H9 (cell line): ENCODE measurements around the gene FHOD3. TPM values are rescaled to one million over a fixed set of nuclear protein-coding genes. Genes with fewer than 3 reads are reported as not detected.

Experiments used
- DNase-seq: peaks from one replicate; pipeline ENCODE4 v3.0.0-alpha.2; 2017
- H2AFZ ChIP-seq: one replicate; pipeline ENCODE4 v1.6.1; 2013; ENCODE audit warnings: mild to moderate bottlenecking, low read length, control low read depth, moderate library complexity
- H2AK5ac ChIP-seq: 2 replicates; pipeline ENCODE4 v1.6.1; 2013; ENCODE audit warnings: low read length, control low read depth, mixed read lengths; ENCODE audit not compliant: insufficient read length
- H2BK120ac ChIP-seq: one replicate; pipeline ENCODE4 v1.6.1; 2013; ENCODE audit warnings: low read depth, mild to moderate bottlenecking, low read length, control low read depth, inconsistent platforms; ENCODE audit not compliant: poor library complexity, severe bottlenecking
- H2BK12ac ChIP-seq: 2 replicates; pipeline ENCODE4 v1.6.1; 2013; ENCODE audit warnings: low read length, control low read depth, mixed read lengths, low read depth; ENCODE audit not compliant: insufficient read length
- H2BK15ac ChIP-seq: 2 replicates; pipeline ENCODE4 v1.6.1; 2013; ENCODE audit warnings: low read depth, low read length, control low read depth
- H2BK20ac ChIP-seq: one replicate; pipeline ENCODE4 v1.6.1; 2013; ENCODE audit warnings: low read depth, mild to moderate bottlenecking, low read length, control low read depth, inconsistent platforms; ENCODE audit not compliant: poor library complexity, severe bottlenecking
- H2BK5ac ChIP-seq: 2 replicates; pipeline ENCODE4 v1.6.1; 2013; ENCODE audit warnings: low read length, control low read depth, mixed read lengths; ENCODE audit not compliant: insufficient read length
- H3K14ac ChIP-seq: 2 replicates; pipeline ENCODE4 v1.6.1; 2013; ENCODE audit warnings: low read length, control low read depth; ENCODE audit not compliant: insufficient read depth
- H3K18ac ChIP-seq: 2 replicates; pipeline ENCODE4 v1.6.1; 2013; ENCODE audit warnings: low read depth, mild to moderate bottlenecking, mixed read lengths, low read length, control low read depth; ENCODE audit not compliant: insufficient read length
- H3K23ac ChIP-seq: 2 replicates; pipeline ENCODE4 v1.6.1; 2013; ENCODE audit warnings: low read length, control low read depth, mixed read lengths, low read depth; ENCODE audit not compliant: insufficient read length
- H3K23me2 ChIP-seq: 2 replicates; pipeline ENCODE4 v1.6.1; 2013; ENCODE audit warnings: low read depth, mild to moderate bottlenecking, mixed read lengths, low read length, control low read depth; ENCODE audit not compliant: insufficient read length, poor library complexity, severe bottlenecking
- H3K27ac ChIP-seq: 2 replicates; pipeline ENCODE4 v1.5.1; 2013; ENCODE audit warnings: low read length, control low read depth, mixed read lengths, low read depth; ENCODE audit not compliant: insufficient read length
- H3K27me3 ChIP-seq: 2 replicates; pipeline ENCODE4 v1.6.1; 2013; ENCODE audit warnings: low read length, control low read depth, inconsistent platforms; ENCODE audit not compliant: insufficient read depth
- H3K4ac ChIP-seq: 2 replicates; pipeline ENCODE4 v1.6.1; 2013; ENCODE audit warnings: low read depth, mild to moderate bottlenecking, control low read depth, inconsistent platforms, low read length, moderate library complexity
- H3K4me1 ChIP-seq: 2 replicates; pipeline ENCODE4 v1.6.1; 2013; ENCODE audit warnings: low read length, control low read depth, inconsistent platforms; ENCODE audit not compliant: insufficient read depth
- H3K4me2 ChIP-seq: 2 replicates; pipeline ENCODE4 v1.6.1; 2013; ENCODE audit warnings: low read length, control low read depth, mixed read lengths; ENCODE audit not compliant: insufficient read length, insufficient read depth
- H3K56ac ChIP-seq: 2 replicates; pipeline ENCODE4 v1.6.1; 2013; ENCODE audit warnings: low read depth, mild to moderate bottlenecking, mixed read lengths, low read length, control low read depth; ENCODE audit not compliant: insufficient read length
- H3K79me1 ChIP-seq: 2 replicates; pipeline ENCODE4 v1.6.1; 2013; ENCODE audit warnings: low read depth, mild to moderate bottlenecking, moderate library complexity, low read length, control low read depth, inconsistent platforms; ENCODE audit not compliant: insufficient read depth, poor library complexity, severe bottlenecking
- H3K79me2 ChIP-seq: 2 replicates; pipeline ENCODE4 v1.6.1; 2013; ENCODE audit warnings: low read length, control low read depth, inconsistent platforms; ENCODE audit not compliant: insufficient read depth
- H3K9ac ChIP-seq: 2 replicates; pipeline ENCODE4 v1.6.1; 2013; ENCODE audit warnings: low read length, control low read depth, mixed read lengths; ENCODE audit not compliant: insufficient read length; ENCODE audit errors: extremely low read depth
- H3K9me3 ChIP-seq: one replicate; pipeline ENCODE4 v1.6.1; 2013; ENCODE audit warnings: low read depth, low read length, inconsistent platforms; ENCODE audit not compliant: control insufficient read depth
- H3T11ph ChIP-seq: one replicate; pipeline ENCODE4 v1.6.1; 2013; ENCODE audit warnings: mild to moderate bottlenecking, low read length, control low read depth, inconsistent platforms
- H4K20me1 ChIP-seq: one replicate; pipeline ENCODE4 v1.6.1; 2013; ENCODE audit not compliant: control insufficient read depth, insufficient read length, insufficient read depth
- H4K5ac ChIP-seq: 2 replicates; pipeline ENCODE4 v1.6.1; 2013; ENCODE audit warnings: low read depth, mild to moderate bottlenecking, mixed read lengths, low read length, control low read depth; ENCODE audit not compliant: insufficient read length
- H4K8ac ChIP-seq: replicated peaks from 2 replicates; pipeline ENCODE4 v1.6.1; 2013; ENCODE audit warnings: low read length, control low read depth, mixed read lengths, low read depth; ENCODE audit not compliant: insufficient read length
- H4K91ac ChIP-seq: 2 replicates; pipeline ENCODE4 v1.6.1; 2013; ENCODE audit warnings: low read depth, mild to moderate bottlenecking, moderate library complexity, mixed read lengths, low read length, control low read depth; ENCODE audit not compliant: insufficient read length
- H3K27ac Mint-ChIP-seq, 3 experiments: 2 replicates in 2 of 3; 3 replicates in 1 of 3; pipeline ENCODE4 v1.8.0; 2020 to 2021; ENCODE audit warnings: mixed read lengths in 3 of 3, mild to moderate bottlenecking in 1 of 3, moderate library complexity in 1 of 3
- H3K27me3 Mint-ChIP-seq: 2 replicates; pipeline ENCODE4 v1.8.0; 2021; ENCODE audit warnings: low read depth, mild to moderate bottlenecking, moderate library complexity, mixed read lengths
- H3K36me3 Mint-ChIP-seq, 3 experiments: 2 replicates in 2 of 3; 3 replicates in 1 of 3; pipeline ENCODE4 v1.8.0; 2020 to 2021; ENCODE audit warnings: low read depth in 3 of 3, mixed read lengths in 3 of 3; ENCODE audit not compliant: insufficient read depth in 1 of 3
- H3K4me1 Mint-ChIP-seq, 2 experiments: 2 replicates each; pipeline ENCODE4 v1.8.0; 2020; ENCODE audit warnings: mixed read lengths in 2 of 2
- H3K4me3 Mint-ChIP-seq, 2 experiments: 2 replicates in 1 of 2; 3 replicates in 1 of 2; pipeline ENCODE4 v1.8.0; 2020 to 2021; ENCODE audit warnings: mild to moderate bottlenecking in 2 of 2, mixed read lengths in 2 of 2, moderate library complexity in 1 of 2
- H3K9me3 Mint-ChIP-seq, 2 experiments: 2 replicates in 1 of 2; 3 replicates in 1 of 2; pipeline ENCODE4 v1.8.0; 2020; ENCODE audit warnings: mild to moderate bottlenecking in 2 of 2, mixed read lengths in 2 of 2, moderate library complexity in 1 of 2
- CTCF ChIP-seq: fragments of 200-600 bp; sonication (generic); conservative IDR thresholded peaks from 3 replicates; pipeline ENCODE4 v1.8.0; 2021; ENCODE audit warnings: antibody characterized with exemption, mild to moderate bottlenecking
- WGBS: extraction: QIAGEN DNeasy Blood & Tissue Kit; methylation state at CpG from one replicate; pipeline ENCODE4 v1.1.7; 2013; ENCODE audit warnings: missing lambda C conversion rate, low lambda C conversion rate, mixed read lengths; ENCODE audit not compliant: insufficient read length; ENCODE audit errors: extremely low coverage; 5-methylcytosine and 5-hydroxymethylcytosine counted together
- total RNA-seq: library from RNA; stranded (reverse); gene quantifications from 2 replicates; pipeline ENCODE4 v1.2.1, GENCODE V29; 2021

Gene FHOD3
- total RNA-seq, 1 experiment from 2014 or later, result 8.0 TPM

GRCh38 chr18:36737316-36737715 lies 439.8 kb downstream of the FHOD3 start:
- Histone ChIP-seq H3K14ac (no peak overlapping the region), H2BK20ac (no peak overlapping the region), H3K79me2 (no peaks in the 10 kb centered on the region), H4K8ac (no peak overlapping the region), H3K9me3 (peaks cover 7% of the 10 kb centered on the region), H3K27me3 (no peaks in the 10 kb centered on the region), H3K9ac (no peak overlapping the region), H2BK15ac (no peak overlapping the region), H4K20me1 (no peaks in the 10 kb centered on the region), H4K5ac (no peak overlapping the region), H3K4ac (no peak overlapping the region), H3K4me1 (no peaks in the 10 kb centered on the region), H3K79me1 (no peaks in the 10 kb centered on the region), H3K27ac (no peak overlapping the region), H2AK5ac (no peak overlapping the region), H4K91ac (no peak overlapping the region), H3K56ac (no peak overlapping the region), H3K4me2 (no peak overlapping the region), H2AFZ (no peak overlapping the region), H3K23me2 (no peaks in the 10 kb centered on the region), H2BK5ac (no peak overlapping the region), H2BK120ac (no peak overlapping the region), H2BK12ac (no peak overlapping the region), H3K23ac (no peak overlapping the region), H3T11ph (no peak overlapping the region), H3K18ac (no peak overlapping the region)
- no peak overlapping the region for H3K4me3 Mint-ChIP-seq
- H3K9me3 Mint-ChIP-seq, result peaks cover 10 to 12% of the 10 kb centered on the region in 2 experiments
- peaks cover 4% of the 10 kb centered on the region for H3K27me3 Mint-ChIP-seq
- peaks cover 3 to 4% of the 10 kb centered on the region in 2 experiments; a peak in 2 of 4 replicates for H3K4me1 Mint-ChIP-seq
- DNase-seq, result no peak
- TF ChIP-seq CTCF, result no peak
- WGBS, result no CpG with 5 or more reads among the region's 3 CpGs
- no peak overlapping the region for H3K27ac Mint-ChIP-seq
- peaks cover 16 to 30% (median 25%) of the 10 kb centered on the region in 3 experiments for H3K36me3 Mint-ChIP-seq
